GM06990 (cell line): ENCODE measurements around the gene ADAMTS12.

Source experiments
- DNase-seq: peaks from one replicate; pipeline ENCODE4 v3.0.0-alpha.2; 2011; ENCODE audit not compliant: insufficient read length; ENCODE audit errors: extremely low read depth
- H3K27me3 ChIP-seq: replicated peaks from 2 replicates; pipeline ENCODE4 v1.6.0; 2011; ENCODE audit warnings: low read length; ENCODE audit not compliant: control insufficient read depth, insufficient read depth
- H3K36me3 ChIP-seq: 2 replicates; pipeline ENCODE4 v1.5.1; 2011; ENCODE audit warnings: low read length; ENCODE audit not compliant: control insufficient read depth, insufficient read depth
- H3K4me3 ChIP-seq: replicated peaks from 2 replicates; pipeline ENCODE4 v1.5.1; 2011; ENCODE audit warnings: low read depth, mild to moderate bottlenecking, control low read depth, low read length
- CTCF ChIP-seq: IDR thresholded peaks from 2 replicates; pipeline ENCODE4 v1.5.1; 2011; ENCODE audit warnings: low read length, control low read depth, mild to moderate bottlenecking, inconsistent platforms; ENCODE audit not compliant: insufficient read depth, poor library complexity, severe bottlenecking

Gene ADAMTS12

GRCh38 chr5:33657804-33658440 lies 233.9 kb downstream of the ADAMTS12 start:
- TF ChIP-seq CTCF, result no peak
- no peak overlapping the region for H3K4me3 ChIP-seq
- H3K27me3 ChIP-seq, result no peaks in the 10 kb centered on the region
- peaks cover 10% of the 10 kb centered on the region for H3K36me3 ChIP-seq
- DNase-seq, result no peak

GRCh38 chr5:33657176-33657575 lies 234.6 kb downstream of the ADAMTS12 start:
- Histone ChIP-seq H3K27me3 (no peaks in the 10 kb centered on the region), H3K36me3 (peaks cover 10% of the 10 kb centered on the region), H3K4me3 (no peak overlapping the region)
- no peak for DNase-seq
- TF ChIP-seq CTCF, result no peak

GRCh38 chr5:33650911-33651310 lies 240.9 kb downstream of the ADAMTS12 start:
- H3K27me3 ChIP-seq, result no peaks in the 10 kb centered on the region
- no peak for DNase-seq
- H3K4me3 ChIP-seq, result no peak overlapping the region
- H3K36me3 ChIP-seq, result peaks cover 5% of the 10 kb centered on the region
- TF ChIP-seq CTCF, result no peak

- no peak for TF ChIP-seq CTCF
- H3K4me3 ChIP-seq, result no peak overlapping the region
- no peaks in the 10 kb centered on the region for H3K27me3 ChIP-seq
- H3K36me3 ChIP-seq, result peaks cover 4% of the 10 kb centered on the region
- no peak for DNase-seq
Measured at GRCh38 chr5:33649549-33650482, 242.0 kb downstream of the ADAMTS12 start.

- H3K36me3 ChIP-seq, result no peaks in the 10 kb centered on the region; the same call in 1 of the 2 replicates
- H3K4me3 ChIP-seq, result no peak overlapping the region
- no peaks in the 10 kb centered on the region for H3K27me3 ChIP-seq
- TF ChIP-seq CTCF, result no peak
- peak; percentile 39 for DNase-seq
Measured at GRCh38 chr5:33641744-33642505, 249.9 kb downstream of the ADAMTS12 start.
